NT2/D1 (cell line): ENCODE measurements around the gene SYT6.
"Not testable (repeated sequence)": the region's sequence is repeated elsewhere in the genome, so short reads cannot be mapped to it uniquely, and the experiment has no call there.

ENCODE experiments used
- DNase-seq: peaks from one replicate; pipeline ENCODE4 v3.0.0-alpha.2; 2011; ENCODE audit warnings: low read depth, low spot score
- H3K27me3 ChIP-seq: 2 replicates; pipeline ENCODE4 v1.6.0; 2011; ENCODE audit warnings: mild to moderate bottlenecking; ENCODE audit not compliant: insufficient read length, insufficient read depth
- H3K36me3 ChIP-seq: 2 replicates; pipeline ENCODE4 v1.6.1; 2011; ENCODE audit warnings: mild to moderate bottlenecking, low read length, mixed read lengths; ENCODE audit not compliant: insufficient read depth, insufficient read length
- H3K4me1 ChIP-seq: 2 replicates; pipeline ENCODE4 v1.5.1; 2011; ENCODE audit not compliant: insufficient read depth, insufficient read length
- H3K4me3 ChIP-seq: 2 replicates; pipeline ENCODE4 v1.5.1; 2011; ENCODE audit warnings: low read depth; ENCODE audit not compliant: insufficient read length
- H3K9ac ChIP-seq: 2 replicates; pipeline ENCODE4 v1.6.0; 2011; ENCODE audit warnings: low read depth; ENCODE audit not compliant: insufficient read length
- H3K9me3 ChIP-seq: 2 replicates; pipeline ENCODE4 v1.5.1; 2011; ENCODE audit warnings: mild to moderate bottlenecking, low read length; ENCODE audit not compliant: insufficient read depth
- SUZ12 ChIP-seq: IDR thresholded peaks from 2 replicates; pipeline ENCODE4 v1.6.1; 2011; ENCODE audit not compliant: insufficient read length, insufficient read depth; ENCODE audit errors: extremely low read depth
- YY1 ChIP-seq: IDR thresholded peaks from 2 replicates; pipeline ENCODE4 v1.6.1; 2011; ENCODE audit not compliant: insufficient read length, insufficient read depth
- ZNF274 ChIP-seq: IDR thresholded peaks from 2 replicates; pipeline ENCODE4 v1.6.1; 2011; ENCODE audit warnings: mild to moderate bottlenecking, low read depth, low read length

Gene SYT6

GRCh38 chr1:114061121-114061830, 92.4 kb downstream of the SYT6 start:
- Histone ChIP-seq H3K9ac (no peak overlapping the region), H3K27me3 (no peaks in the 10 kb centered on the region), H3K4me1 (no peaks in the 10 kb centered on the region), H3K36me3 (no peaks in the 10 kb centered on the region), H3K4me3 (no peak overlapping the region), H3K9me3 (peaks cover 27% of the 10 kb centered on the region)
- DNase-seq, result no peak
- TF ChIP-seq YY1, result no peak
- TF ChIP-seq ZNF274, result no peak
- no peak for TF ChIP-seq SUZ12

- not testable (repeated sequence) for H3K4me3 ChIP-seq, H3K36me3 ChIP-seq, H3K9ac ChIP-seq, H3K4me1 ChIP-seq, H3K27me3 ChIP-seq, DNase-seq
- peaks cover 27% of the 10 kb centered on the region for H3K9me3 ChIP-seq
These were observed 95.4 kb downstream of the SYT6 start for GRCh38 chr1:114058236-114058635.

DNA sequence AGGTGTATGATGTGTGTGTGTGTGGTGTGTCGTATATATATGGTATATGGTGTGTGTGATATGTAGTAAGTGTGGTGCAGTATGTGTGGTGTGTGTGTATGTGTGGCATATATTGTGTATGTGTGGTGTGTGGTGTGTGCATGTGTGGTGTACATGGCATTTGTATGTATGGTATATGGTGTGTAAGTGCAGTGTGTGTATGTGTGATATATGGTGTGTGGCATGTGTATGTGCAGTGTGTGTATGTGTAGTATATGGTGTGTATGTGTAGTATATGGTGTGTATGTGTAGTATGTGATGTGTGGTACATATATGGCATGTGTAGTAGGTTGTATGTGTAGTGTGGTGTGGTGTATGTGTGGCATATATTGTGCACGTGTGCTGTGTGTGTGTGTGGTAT, 99.5 kb downstream of the SYT6 start:
- TF ChIP-seq YY1 (no peak), ZNF274 (no peak), SUZ12 (no peak)
- no peaks in the 10 kb centered on the region for H3K4me1 ChIP-seq
- H3K9me3 ChIP-seq, result no peaks in the 10 kb centered on the region
- H3K9ac ChIP-seq, result no peak overlapping the region
- no peaks in the 10 kb centered on the region for H3K27me3 ChIP-seq
- DNase-seq, result no peak
- H3K4me3 ChIP-seq, result no peak overlapping the region
- H3K36me3 ChIP-seq, result no peaks in the 10 kb centered on the region

DNA sequence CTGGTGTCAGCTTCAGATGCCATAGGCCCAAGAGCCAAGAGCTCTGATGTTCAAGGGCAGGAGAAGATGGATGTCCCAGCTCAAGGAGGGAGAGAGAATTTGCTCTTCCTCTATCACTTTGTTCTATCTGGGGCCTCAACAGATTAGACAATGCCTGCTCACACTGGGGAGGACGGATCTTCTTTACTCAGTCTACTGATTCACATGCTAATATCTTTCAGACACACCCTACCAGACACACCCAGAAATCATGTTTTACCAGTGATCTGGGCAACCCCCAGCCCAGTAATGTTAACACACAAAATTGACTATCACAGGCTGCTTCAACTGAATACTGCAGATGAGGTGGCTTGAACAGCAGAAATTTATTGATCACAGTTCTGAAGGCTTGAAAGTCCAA, 105.4 kb downstream of the SYT6 start:
- H3K9me3 ChIP-seq, result peaks cover 15% of the 10 kb centered on the region
- peaks cover 3% of the 10 kb centered on the region for H3K4me1 ChIP-seq
- no peaks in the 10 kb centered on the region for H3K27me3 ChIP-seq
- H3K9ac ChIP-seq, result no peak overlapping the region
- no peak for DNase-seq
- TF ChIP-seq ZNF274 (no peak), YY1 (no peak), SUZ12 (no peak)
- no peak overlapping the region for H3K4me3 ChIP-seq
- no peaks in the 10 kb centered on the region for H3K36me3 ChIP-seq

DNA sequence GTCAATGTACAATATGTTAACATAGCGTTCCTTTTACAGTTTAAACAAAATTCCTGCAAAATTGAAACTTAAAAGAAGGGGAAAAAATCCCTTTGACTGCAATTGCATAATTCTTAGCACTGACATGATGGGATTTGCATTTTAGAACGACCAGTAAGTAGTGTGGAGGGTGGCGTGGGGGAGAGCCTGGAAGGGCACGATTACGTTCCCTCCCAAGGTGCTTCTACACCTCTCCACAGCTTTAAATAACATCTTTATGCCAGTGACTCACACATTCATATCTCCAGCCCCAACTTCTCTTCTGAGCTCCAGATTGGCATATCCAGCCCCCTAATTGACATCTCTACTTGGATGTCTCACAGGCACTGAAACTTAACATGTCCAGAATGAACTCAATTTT, 110.1 kb downstream of the SYT6 start:
- no peak for DNase-seq
- Histone ChIP-seq H3K27me3 (no peaks in the 10 kb centered on the region), H3K4me1 (peaks cover 8% of the 10 kb centered on the region), H3K4me3 (no peak overlapping the region), H3K36me3 (no peaks in the 10 kb centered on the region), H3K9ac (no peak overlapping the region), H3K9me3 (peaks cover 47% of the 10 kb centered on the region)
- TF ChIP-seq ZNF274 (no peak), YY1 (no peak), SUZ12 (no peak)

GRCh38 chr1:114043054-114043453, 110.6 kb downstream of the SYT6 start:
- H3K27me3 ChIP-seq, result no peaks in the 10 kb centered on the region
- H3K4me1 ChIP-seq, result peaks cover 10% of the 10 kb centered on the region
- no peak overlapping the region for H3K9ac ChIP-seq
- H3K9me3 ChIP-seq, result peaks cover 52% of the 10 kb centered on the region
- no peak overlapping the region for H3K4me3 ChIP-seq
- TF ChIP-seq ZNF274 (no peak), YY1 (no peak), SUZ12 (no peak)
- H3K36me3 ChIP-seq, result no peaks in the 10 kb centered on the region
- DNase-seq, result no peak

- TF ChIP-seq SUZ12, result no peak
- TF ChIP-seq ZNF274, result no peak
- TF ChIP-seq YY1, result no peak
- no peaks in the 10 kb centered on the region for H3K27me3 ChIP-seq
These were observed 113.2 kb downstream of the SYT6 start for GRCh38 chr1:114040273-114041015.

More at GRCh38 chr1:114040273-114041015, 113.2 kb downstream of the SYT6 start:
- Histone ChIP-seq H3K36me3 (no peaks in the 10 kb centered on the region), H3K4me1 (peaks cover 9% of the 10 kb centered on the region), H3K9ac (no peak overlapping the region), H3K4me3 (no peak overlapping the region), H3K9me3 (peaks cover 66% of the 10 kb centered on the region)
- DNase-seq, result no peak
